ENCODE measurements around the gene SLC6A12.
A peak's percentile ranks its signal among the peaks of the same experiment; 100 is the strongest.
"Not testable (repeated sequence)": the region's sequence is repeated elsewhere in the genome, so short reads cannot be mapped to it uniquely, and the experiment has no call there.

SLC6A12 gene

GRCh38 chr12:221736-222135 lies 7.8 kb upstream of the SLC6A12 start:
- no peaks in the 10 kb centered on the region for H3K9me3 ChIP-seq (ENCODE audit: control insufficient read depth, insufficient read depth, low read length)
- no peaks in the 10 kb centered on the region for H3K4me1 ChIP-seq (ENCODE audit: control insufficient read depth, insufficient read depth, low read length)
- H3K36me3 ChIP-seq (ENCODE audit: control insufficient read depth, insufficient read depth, low read length): no peaks in the 10 kb centered on the region
- H3K27me3 ChIP-seq (ENCODE audit: control insufficient read depth, insufficient read depth, low read length): no peaks in the 10 kb centered on the region
- no peak overlapping the region for H3K4me3 ChIP-seq (ENCODE audit: low read depth, low read length)
- no peak overlapping the region for H3K9ac ChIP-seq (ENCODE audit: low read depth, low read length)

DNA sequence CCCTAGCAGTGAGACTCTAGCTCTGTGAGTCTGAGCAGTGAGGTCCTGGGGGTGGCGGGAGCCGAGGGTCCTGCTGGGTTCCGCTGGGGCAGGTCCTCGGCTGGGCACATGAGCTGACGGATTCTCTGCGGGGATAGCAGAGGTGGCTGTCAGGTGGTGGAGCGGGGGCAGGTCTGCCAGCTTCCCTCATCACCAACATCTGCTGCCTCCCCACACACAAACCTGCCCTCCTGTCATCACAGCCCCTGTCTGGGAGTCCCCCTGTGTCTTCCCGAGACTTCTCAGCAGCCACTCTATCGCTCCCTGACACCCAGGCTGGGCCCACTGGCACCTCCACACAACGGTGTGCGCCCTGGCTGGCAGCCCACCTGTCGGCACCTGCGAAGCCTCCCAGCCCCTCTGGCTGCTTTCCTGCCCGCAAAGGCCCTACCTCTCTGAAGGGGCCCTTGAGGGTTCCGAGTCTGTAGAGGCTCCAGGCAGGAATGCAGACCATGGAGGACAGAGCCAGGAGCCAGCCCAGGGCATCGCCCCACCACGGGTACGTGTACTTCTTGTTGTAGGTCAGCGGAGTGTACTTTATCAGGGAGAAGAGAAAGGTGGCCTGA lies 7.1 kb upstream of the SLC6A12 start:
- Histone ChIP-seq H3K9ac (ENCODE audit: low read depth, low read length) (no peak overlapping the region), H3K4me3 (ENCODE audit: low read depth, low read length) (no peak overlapping the region), H3K27me3 (ENCODE audit: control insufficient read depth, insufficient read depth, low read length) (peaks cover 3% of the 10 kb centered on the region), H3K9me3 (ENCODE audit: control insufficient read depth, insufficient read depth, low read length) (no peaks in the 10 kb centered on the region), H3K36me3 (ENCODE audit: control insufficient read depth, insufficient read depth, low read length) (no peaks in the 10 kb centered on the region), H3K4me1 (ENCODE audit: control insufficient read depth, insufficient read depth, low read length) (no peaks in the 10 kb centered on the region)

DNA sequence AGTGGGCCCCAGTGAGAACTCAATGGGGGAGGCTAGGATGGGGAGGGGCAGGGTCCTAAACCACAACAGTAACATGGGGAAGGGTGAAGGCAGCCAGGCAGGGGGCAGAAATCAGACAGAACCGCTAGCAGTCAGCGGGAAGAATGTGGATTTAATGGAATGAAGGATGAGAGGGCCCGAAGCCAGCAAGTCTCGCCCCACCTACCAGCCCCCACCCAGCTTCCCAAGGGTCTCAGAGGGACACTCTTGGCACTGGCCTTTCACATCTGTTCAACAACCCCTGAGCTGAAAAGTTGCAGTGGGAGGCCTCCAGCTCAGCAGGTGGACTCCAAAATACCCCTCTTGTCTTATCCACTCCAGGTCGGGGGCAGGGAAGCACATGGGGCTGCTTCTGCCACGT lies 6.5 kb upstream of the SLC6A12 start:
- no peak overlapping the region for H3K4me3 ChIP-seq (ENCODE audit: low read depth, low read length)
- H3K27me3 ChIP-seq (ENCODE audit: control insufficient read depth, insufficient read depth, low read length): peaks cover 5% of the 10 kb centered on the region
- no peaks in the 10 kb centered on the region for H3K4me1 ChIP-seq (ENCODE audit: control insufficient read depth, insufficient read depth, low read length)
- H3K9me3 ChIP-seq (ENCODE audit: control insufficient read depth, insufficient read depth, low read length): no peaks in the 10 kb centered on the region
- H3K9ac ChIP-seq (ENCODE audit: low read depth, low read length): no peak overlapping the region
- no peaks in the 10 kb centered on the region for H3K36me3 ChIP-seq (ENCODE audit: control insufficient read depth, insufficient read depth, low read length)

DNA sequence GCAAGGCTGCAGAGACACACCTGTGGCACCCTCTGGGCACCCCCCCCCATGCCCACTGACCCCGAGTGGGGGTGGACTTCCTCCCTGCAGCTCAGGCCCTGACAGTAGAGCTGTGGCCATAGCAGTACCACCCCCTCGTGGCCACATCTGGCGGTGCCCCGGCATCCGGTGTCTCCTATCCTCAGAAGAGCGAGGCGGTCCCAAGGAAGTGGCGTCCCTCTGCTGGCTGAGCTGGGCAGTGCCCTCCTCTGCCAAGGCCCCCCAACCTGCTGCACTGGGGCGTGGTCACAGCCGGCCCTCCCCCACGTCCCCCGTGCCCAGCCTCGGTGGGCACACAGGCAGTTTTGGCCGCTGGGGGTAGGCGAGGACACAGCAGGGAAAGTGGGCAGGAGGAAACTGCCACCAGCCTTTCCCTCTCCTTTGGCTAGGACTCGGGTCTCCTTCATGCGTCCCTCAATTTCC lies 6.0 kb upstream of the SLC6A12 start:
- Histone ChIP-seq H3K9ac (ENCODE audit: low read depth, low read length) (no peak overlapping the region), H3K27me3 (ENCODE audit: control insufficient read depth, insufficient read depth, low read length) (peaks cover 9% of the 10 kb centered on the region), H3K4me3 (ENCODE audit: low read depth, low read length) (peak overlapping the region; percentile 26)

DNA sequence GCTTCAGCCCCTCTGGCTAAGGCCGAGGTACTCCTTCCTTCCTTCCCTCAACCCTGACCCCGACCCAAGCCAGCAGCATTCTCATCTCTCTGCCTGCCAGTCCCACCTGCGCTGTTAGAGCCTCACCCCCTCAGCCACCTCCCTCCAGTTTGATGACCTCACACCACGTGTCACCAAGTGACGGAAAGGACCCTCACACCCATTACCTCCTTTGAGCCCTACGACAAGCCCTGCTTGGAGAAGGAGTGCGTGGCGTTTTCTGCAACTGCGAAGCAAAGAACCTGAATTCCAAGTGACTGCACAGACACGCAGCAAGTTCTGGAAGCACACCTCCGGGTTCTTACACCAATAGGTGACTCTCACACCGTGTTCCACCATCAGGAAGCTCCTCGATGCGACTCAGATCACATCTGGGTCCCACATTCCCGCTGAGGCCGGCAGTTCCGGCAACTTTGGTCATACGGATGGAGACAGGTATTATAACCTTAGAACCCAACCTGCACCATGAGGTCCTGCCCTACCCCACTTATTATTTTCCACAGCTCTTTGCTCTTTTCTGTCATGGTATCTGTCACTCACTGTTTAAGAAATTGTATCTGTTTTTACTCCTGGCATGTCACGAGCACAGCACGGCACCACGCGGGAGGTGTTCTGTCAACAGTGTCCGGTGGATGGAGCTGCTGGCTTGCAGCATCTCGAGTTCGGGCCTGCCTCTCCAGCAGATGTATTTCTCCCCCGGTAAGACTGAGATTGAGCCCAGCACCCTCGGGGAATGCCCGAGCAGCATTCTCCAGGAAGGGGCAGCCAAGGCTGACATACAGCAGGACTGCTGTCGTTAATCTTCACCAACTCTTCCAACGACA lies 5.0 kb upstream of the SLC6A12 start:
- no peak overlapping the region for H3K4me3 ChIP-seq (ENCODE audit: low read depth, low read length)
- H3K27me3 ChIP-seq (ENCODE audit: control insufficient read depth, insufficient read depth, low read length): peaks cover 17% of the 10 kb centered on the region
- H3K9ac ChIP-seq (ENCODE audit: low read depth, low read length): no peak overlapping the region
- no peaks in the 10 kb centered on the region for H3K4me1 ChIP-seq (ENCODE audit: control insufficient read depth, insufficient read depth, low read length)
- no peaks in the 10 kb centered on the region for H3K9me3 ChIP-seq (ENCODE audit: control insufficient read depth, insufficient read depth, low read length)
- H3K36me3 ChIP-seq (ENCODE audit: control insufficient read depth, insufficient read depth, low read length): no peaks in the 10 kb centered on the region

More for the DNA sequence above, 6.0 kb upstream of the SLC6A12 start:
- no peaks in the 10 kb centered on the region for H3K9me3 ChIP-seq (ENCODE audit: control insufficient read depth, insufficient read depth, low read length)
- no peaks in the 10 kb centered on the region for H3K4me1 ChIP-seq (ENCODE audit: control insufficient read depth, insufficient read depth, low read length)
- no peaks in the 10 kb centered on the region for H3K36me3 ChIP-seq (ENCODE audit: control insufficient read depth, insufficient read depth, low read length)

GRCh38 chr12:218221-218620 lies 4.3 kb upstream of the SLC6A12 start:
- Histone ChIP-seq H3K9ac (ENCODE audit: low read depth, low read length) (no peak overlapping the region), H3K4me3 (ENCODE audit: low read depth, low read length) (no peak overlapping the region), H3K4me1 (ENCODE audit: control insufficient read depth, insufficient read depth, low read length) (peaks cover 2% of the 10 kb centered on the region), H3K27me3 (ENCODE audit: control insufficient read depth, insufficient read depth, low read length) (peaks cover 25% of the 10 kb centered on the region), H3K9me3 (ENCODE audit: control insufficient read depth, insufficient read depth, low read length) (no peaks in the 10 kb centered on the region), H3K36me3 (ENCODE audit: control insufficient read depth, insufficient read depth, low read length) (no peaks in the 10 kb centered on the region)

DNA sequence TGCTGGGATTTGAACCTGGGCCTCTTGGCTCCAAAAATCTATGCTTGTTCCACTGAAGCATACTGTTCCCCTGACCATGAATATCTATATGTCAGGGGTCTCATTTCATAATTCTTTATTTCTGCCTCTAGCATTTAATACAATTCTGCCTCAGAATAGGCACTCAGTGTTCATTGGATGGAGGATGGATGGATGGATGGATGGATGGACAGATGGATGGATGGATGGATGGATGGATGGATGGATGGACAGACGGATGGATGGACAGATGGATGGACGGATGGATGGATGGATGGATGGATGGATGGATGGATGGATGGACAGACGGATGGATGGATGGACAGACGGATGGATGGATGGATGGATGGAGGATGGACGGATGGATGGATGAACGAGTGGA lies 3.1 kb upstream of the SLC6A12 start:
- H3K9ac ChIP-seq (ENCODE audit: low read depth, low read length); H3K4me3 ChIP-seq (ENCODE audit: low read depth, low read length); H3K36me3 ChIP-seq (ENCODE audit: control insufficient read depth, insufficient read depth, low read length); H3K9me3 ChIP-seq (ENCODE audit: control insufficient read depth, insufficient read depth, low read length); H3K4me1 ChIP-seq (ENCODE audit: control insufficient read depth, insufficient read depth, low read length): not testable (repeated sequence)
- H3K27me3 ChIP-seq (ENCODE audit: control insufficient read depth, insufficient read depth, low read length): peaks cover 35% of the 10 kb centered on the region

DNA sequence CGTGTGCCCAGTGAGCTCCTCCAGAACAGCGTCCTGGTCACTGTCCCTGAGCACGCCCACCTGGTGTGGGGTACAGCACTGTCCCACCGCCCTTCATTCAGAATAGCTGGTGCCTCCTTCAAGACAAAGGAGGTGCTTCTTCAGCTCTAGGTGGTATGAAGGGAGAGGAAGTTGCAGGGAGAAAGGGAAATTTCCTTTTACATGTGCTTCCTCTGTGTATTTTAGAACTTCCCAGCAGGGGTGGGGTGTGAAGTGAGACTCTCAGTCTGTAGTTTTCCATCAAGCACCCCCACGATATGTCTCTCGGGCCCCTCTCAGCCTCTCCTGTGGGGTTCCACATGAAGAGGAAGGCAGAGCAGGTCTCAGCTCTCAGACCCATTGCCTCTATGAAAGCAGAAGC lies 1.2 kb upstream of the SLC6A12 start:
- Histone ChIP-seq H3K4me3 (ENCODE audit: low read depth, low read length) (no peak overlapping the region), H3K36me3 (ENCODE audit: control insufficient read depth, insufficient read depth, low read length) (no peaks in the 10 kb centered on the region), H3K9ac (ENCODE audit: low read depth, low read length) (no peak overlapping the region), H3K27me3 (ENCODE audit: control insufficient read depth, insufficient read depth, low read length) (peaks cover 54% of the 10 kb centered on the region), H3K9me3 (ENCODE audit: control insufficient read depth, insufficient read depth, low read length) (no peaks in the 10 kb centered on the region), H3K4me1 (ENCODE audit: control insufficient read depth, insufficient read depth, low read length) (peaks cover 7% of the 10 kb centered on the region)

DNA sequence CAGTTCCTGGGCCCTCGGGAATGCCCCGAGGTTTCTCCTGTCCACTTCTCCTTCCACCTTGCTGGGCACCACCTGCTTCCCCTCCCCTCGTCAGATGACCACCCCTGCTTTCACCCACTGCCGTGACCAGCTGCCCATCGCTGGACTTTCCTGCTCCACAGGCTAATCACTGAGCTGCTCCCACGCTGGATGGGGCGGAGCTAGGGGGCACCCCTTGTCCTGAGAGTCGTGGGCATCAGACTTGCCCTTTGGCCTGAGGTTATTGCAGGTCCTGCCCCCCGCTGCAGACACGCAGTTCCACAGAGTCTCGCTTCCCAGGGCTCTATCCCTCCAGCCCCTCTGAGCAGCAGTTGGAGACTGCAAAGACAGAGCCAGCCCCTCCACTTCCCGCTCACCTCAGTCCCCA lies 427 bp downstream of the SLC6A12 start:
- H3K27me3 ChIP-seq (ENCODE audit: control insufficient read depth, insufficient read depth, low read length): peaks cover 67% of the 10 kb centered on the region
- H3K9me3 ChIP-seq (ENCODE audit: control insufficient read depth, insufficient read depth, low read length): no peaks in the 10 kb centered on the region
- H3K9ac ChIP-seq (ENCODE audit: low read depth, low read length): no peak overlapping the region
- no peak overlapping the region for H3K4me3 ChIP-seq (ENCODE audit: low read depth, low read length)
- no peaks in the 10 kb centered on the region for H3K36me3 ChIP-seq (ENCODE audit: control insufficient read depth, insufficient read depth, low read length)
- peaks cover 7% of the 10 kb centered on the region for H3K4me1 ChIP-seq (ENCODE audit: control insufficient read depth, insufficient read depth, low read length)

GRCh38 chr12:212715-213526 lies 1.0 kb downstream of the SLC6A12 start:
- H3K4me3 ChIP-seq (ENCODE audit: low read depth, low read length): no peak overlapping the region
- H3K27me3 ChIP-seq (ENCODE audit: control insufficient read depth, insufficient read depth, low read length): peaks cover 70% of the 10 kb centered on the region
- no peaks in the 10 kb centered on the region for H3K36me3 ChIP-seq (ENCODE audit: control insufficient read depth, insufficient read depth, low read length)
- H3K4me1 ChIP-seq (ENCODE audit: control insufficient read depth, insufficient read depth, low read length): peaks cover 7% of the 10 kb centered on the region
- no peak overlapping the region for H3K9ac ChIP-seq (ENCODE audit: low read depth, low read length)
- H3K9me3 ChIP-seq (ENCODE audit: control insufficient read depth, insufficient read depth, low read length): no peaks in the 10 kb centered on the region

GRCh38 chr12:212415-212714 lies 1.6 kb downstream of the SLC6A12 start:
- Histone ChIP-seq H3K9ac (ENCODE audit: low read depth, low read length) (no peak overlapping the region), H3K27me3 (ENCODE audit: control insufficient read depth, insufficient read depth, low read length) (peaks cover 71% of the 10 kb centered on the region), H3K36me3 (ENCODE audit: control insufficient read depth, insufficient read depth, low read length) (no peaks in the 10 kb centered on the region), H3K4me1 (ENCODE audit: control insufficient read depth, insufficient read depth, low read length) (peaks cover 7% of the 10 kb centered on the region), H3K4me3 (ENCODE audit: low read depth, low read length) (no peak overlapping the region), H3K9me3 (ENCODE audit: control insufficient read depth, insufficient read depth, low read length) (no peaks in the 10 kb centered on the region)
